Mucosa of descending colon (tissue), 3 donors: ENCODE measurements around the gene SULT2B1. TPM values are rescaled to one million over a fixed set of nuclear protein-coding genes. Genes with fewer than 3 reads are reported as not detected.
"Not testable (repeated sequence)": the region's sequence is repeated elsewhere in the genome, so short reads cannot be mapped to it uniquely, and the experiment has no call there.

Source experiments
- ATAC-seq: fragments of 200-7000 bp; cut with Tn5 transposase; one replicate; pipeline ENCODE4 v1.9.1; 2020; ENCODE audit warnings: mild to moderate bottlenecking, moderate library complexity
- DNase-seq, 3 donors: peaks; one replicate each; pipeline ENCODE4 v3.0.0-alpha.2; 2020
- H3K36me3 ChIP-seq: fragments of 200-600 bp; one replicate; pipeline ENCODE4 v1.8.0; 2021; ENCODE audit warnings: low read depth, mild to moderate bottlenecking
- H3K4me1 ChIP-seq: fragments of 200-600 bp; one replicate; pipeline ENCODE4 v1.8.0; 2021; ENCODE audit warnings: low read depth, mild to moderate bottlenecking
- H3K4me3 ChIP-seq: fragments of 200-600 bp; one replicate; pipeline ENCODE4 v1.8.0; 2021; ENCODE audit warnings: mild to moderate bottlenecking
- H3K9me3 ChIP-seq: fragments of 200-600 bp; one replicate; pipeline ENCODE4 v1.8.0; 2021; ENCODE audit warnings: mild to moderate bottlenecking
- CTCF ChIP-seq: fragments of 200-600 bp; IDR thresholded peaks from one replicate; pipeline ENCODE4 v1.8.0; 2022; ENCODE audit warnings: antibody characterized with exemption, mild to moderate bottlenecking
- intact Hi-C, 2 donors: fragments of 100-400 bp; cut with DNase I in 1 of 2; cut with micrococcal nuclease in 1 of 2; formaldehyde crosslinking; loops; one replicate each; pipeline versions ENCODE4 v1.11.0 to v1.11.1; 2022; cut with DNase I, micrococcal nuclease
- total RNA-seq, 3 donors: library from RNA; stranded (reverse); fragmentation: NEBNext Ultra II Directional in 2 of 3; extraction: Animal tissue kit (Norgen Biotek cat#: 25700) in 2 of 3; gene quantifications; one replicate each; pipeline versions ENCODE4 v1.2.1 to v1.2.4, GENCODE V29; 2021 to 2023
- donor health status: DM: no; HTN: no; CAD: no; lungs with moderate emphysema.
- donor health status: DM: no; HTN: no; CAD: no.
- donor health status: DM: no; HTN: yes; CAD: no.

SULT2B1 gene
- total RNA-seq, 3 donors from 2014 or later, result 0.51 to 3.1 (median 1.1) TPM

GRCh38 chr19:48569814-48570213 lies 17.8 kb downstream of the SULT2B1 start:
- H3K4me1 ChIP-seq, result no peaks in the 10 kb centered on the region
- intact Hi-C loops, result no loop called here
- no peak for TF ChIP-seq CTCF
- H3K4me3 ChIP-seq, result no peak overlapping the region
- no peaks in the 10 kb centered on the region for H3K9me3 ChIP-seq
- DNase-seq (no peak), ATAC-seq (no peak)
- no peaks in the 10 kb centered on the region for H3K36me3 ChIP-seq

GRCh38 chr19:48571378-48572162 lies 19.6 kb downstream of the SULT2B1 start:
- no peak for TF ChIP-seq CTCF
- ATAC-seq (no peak), DNase-seq (no peak)
- Histone ChIP-seq H3K36me3 (no peaks in the 10 kb centered on the region), H3K9me3 (no peaks in the 10 kb centered on the region), H3K4me3 (no peak overlapping the region), H3K4me1 (no peaks in the 10 kb centered on the region)
- intact Hi-C loops, result no loop called here

GRCh38 chr19:48573163-48573505 lies 21.2 kb downstream of the SULT2B1 start:
- Histone ChIP-seq H3K4me3 (no peak overlapping the region), H3K4me1 (no peaks in the 10 kb centered on the region), H3K9me3 (no peaks in the 10 kb centered on the region), H3K36me3 (no peaks in the 10 kb centered on the region)
- no peak for DNase-seq
- no peak for ATAC-seq
- intact Hi-C loops, result no loop called here
- TF ChIP-seq CTCF, result no peak

GRCh38 chr19:48575931-48576622 lies 24.1 kb downstream of the SULT2B1 start:
- peaks cover 4% of the 10 kb centered on the region for H3K4me1 ChIP-seq
- H3K36me3 ChIP-seq, result no peaks in the 10 kb centered on the region
- no peak overlapping the region for H3K4me3 ChIP-seq
- TF ChIP-seq CTCF, result no peak
- no peaks in the 10 kb centered on the region for H3K9me3 ChIP-seq
- intact Hi-C loops, result no loop called here
- ATAC-seq (no peak), DNase-seq (no peak)

GRCh38 chr19:48577908-48578307 lies 25.9 kb downstream of the SULT2B1 start:
- H3K4me1 ChIP-seq, H3K9me3 ChIP-seq, H3K36me3 ChIP-seq, DNase-seq, intact Hi-C loops, H3K4me3 ChIP-seq, ATAC-seq: not testable (repeated sequence)

- intact Hi-C loops, result no loop called here
These were observed 26.9 kb downstream of the SULT2B1 start for GRCh38 chr19:48578891-48579290.

More at GRCh38 chr19:48578891-48579290, 26.9 kb downstream of the SULT2B1 start:
- Histone ChIP-seq H3K36me3 (no peaks in the 10 kb centered on the region), H3K4me3 (no peak overlapping the region), H3K4me1 (peaks cover 4% of the 10 kb centered on the region), H3K9me3 (no peaks in the 10 kb centered on the region)
- DNase-seq, result no peak
- peak; percentile 72 for ATAC-seq
- no peak for TF ChIP-seq CTCF
